SK-N-SH (cell line): Measurements from ENCODE around the gene CDX2. TPM values are rescaled to one million over a fixed set of nuclear protein-coding genes. Genes with fewer than 3 reads are reported as not detected.

Experiments used
- CTCF ChIA-PET: fragments of 300-600, 350-600 bp; formaldehyde crosslinking; extraction: SDS; loops from one replicate; lab custom pipeline; 2021; lab: Yijun Ruan, JAX
- POLR2A ChIA-PET: fragments of 350-600 bp; sonication (Branson Sonifier 250); formaldehyde crosslinking; extraction: SDS; loops from one replicate; lab custom pipeline; 2020; ENCODE audit warnings: antibody characterized with exemption, inconsistent platforms; lab: Yijun Ruan, JAX
- DNase-seq: peaks from one replicate; pipeline ENCODE4 v3.0.0; 2012
- H2AFZ ChIP-seq: fragments of 200-600 bp; sonication (generic); 2 replicates; pipeline ENCODE4 v1.8.1; 2016; ENCODE audit warnings: antibody characterized with exemption, mild to moderate bottlenecking, low read depth
- H3F3A ChIP-seq: fragments of 200-600 bp; sonication (generic); replicated peaks from 2 replicates; pipeline ENCODE3; 2016; ENCODE audit warnings: antibody characterized with exemption, mild to moderate bottlenecking; ENCODE audit not compliant: insufficient read depth
- H3K27ac ChIP-seq, 2 experiments: fragments of 200-500 bp in 1 of 2; fragments of 200-600 bp in 1 of 2; sonication (Bioruptor generic) in 1 of 2; sonication (generic), shearing (Covaris generic) in 1 of 2; 2 replicates each; pipeline versions ENCODE4 v1.5.1 to v1.6.1; 2014 to 2016; ENCODE audit warnings: low read depth in 2 of 2, inconsistent platforms in 1 of 2, low read length in 1 of 2, mild to moderate bottlenecking in 1 of 2, mixed read lengths in 1 of 2
- H3K27me3 ChIP-seq: fragments of 200-600 bp; sonication (generic), shearing (Covaris generic); 2 replicates; pipeline ENCODE4 v1.6.1; 2016; ENCODE audit warnings: mixed run types; ENCODE audit not compliant: insufficient read depth
- H3K36me3 ChIP-seq, 2 experiments: fragments of 200-500 bp in 1 of 2; fragments of 200-600 bp in 1 of 2; sonication (Bioruptor generic) in 1 of 2; sonication (generic) in 1 of 2; replicated peaks in 1 of 2; 2 replicates each; pipeline versions ENCODE3 to v1.5.1; 2014 to 2016; ENCODE audit warnings: low read length in 1 of 2, mild to moderate bottlenecking in 1 of 2; ENCODE audit not compliant: insufficient read depth in 2 of 2, control insufficient read depth in 1 of 2
- H3K4me1 ChIP-seq, 2 experiments: fragments of 200-500 bp in 1 of 2; fragments of 200-600 bp in 1 of 2; sonication (Bioruptor generic) in 1 of 2; sonication (generic), shearing (Covaris generic) in 1 of 2; 2 replicates each; pipeline versions ENCODE4 v1.5.1 to v1.6.1; 2014 to 2016; ENCODE audit warnings: low read depth in 1 of 2, low read length in 1 of 2, mixed run types in 1 of 2; ENCODE audit not compliant: insufficient read depth in 2 of 2, control insufficient read depth in 1 of 2
- H3K4me2 ChIP-seq: fragments of 200-600 bp; sonication (generic), shearing (Covaris generic); 2 replicates; pipeline ENCODE4 v1.6.1; 2017; ENCODE audit warnings: mixed run types
- H3K4me3 ChIP-seq, 2 experiments: fragments of 200-500 bp in 1 of 2; fragments of 200-600 bp in 1 of 2; sonication (Bioruptor generic) in 1 of 2; sonication (generic), shearing (Covaris generic) in 1 of 2; 2 replicates each; pipeline versions ENCODE4 v1.5.1 to v1.8.1; 2014 to 2016; ENCODE audit warnings: low read depth in 2 of 2, inconsistent platforms in 1 of 2, low read length in 1 of 2, mild to moderate bottlenecking in 1 of 2, mixed read lengths in 1 of 2, moderate library complexity in 1 of 2
- H3K79me2 ChIP-seq: fragments of 200-600 bp; sonication (generic); 2 replicates; pipeline ENCODE4 v1.8.1; 2017; ENCODE audit warnings: mild to moderate bottlenecking; ENCODE audit not compliant: insufficient read depth
- H3K9ac ChIP-seq: fragments of 200-600 bp; sonication (generic); 2 replicates; pipeline ENCODE4 v1.6.1; 2017; ENCODE audit warnings: mixed run types
- H3K9me2 ChIP-seq: fragments of 200-600 bp; sonication (generic); 2 replicates; pipeline ENCODE4 v1.6.1; 2017; ENCODE audit warnings: mixed run types
- H3K9me3 ChIP-seq: fragments of 200-600 bp; sonication (generic); 2 replicates; pipeline ENCODE4 v1.6.1; 2017; ENCODE audit warnings: mixed run types, mild to moderate bottlenecking, moderate library complexity
- H4K20me1 ChIP-seq: fragments of 200-600 bp; sonication (generic); 2 replicates; pipeline ENCODE4 v1.6.1; 2017; ENCODE audit warnings: mild to moderate bottlenecking, mixed run types; ENCODE audit not compliant: insufficient read depth
- FOXM1 ChIP-seq: IDR thresholded peaks from 2 replicates; pipeline ENCODE4 v1.4.0; 2012; ENCODE audit warnings: low read depth, mild to moderate bottlenecking
- WGBS: methylation state at CpG from one replicate; pipeline ENCODE4 v1.1.6; 2017; ENCODE audit warnings: low lambda C conversion rate; 5-methylcytosine and 5-hydroxymethylcytosine counted together
- polyA plus RNA-seq, 3 experiments: library from polyadenylated mRNA; depleted of rRNA; stranded (reverse); fragments of >200 nt; gene quantifications; 2 replicates each; pipeline ENCODE4 v1.2.3, GENCODE V29; 2012
- small RNA-seq, 7 experiments: library from RNA; depleted of rRNA; stranded (forward); fragments of <200 nt; gene quantifications; one replicate each; pipeline ENCODE3, GENCODE V24; 2012
- TF ChIP-seq, protein P1 (sequence below): fragments of 200-600 bp; sonication (generic); IDR thresholded peaks from 2 replicates; pipeline ENCODE4 v1.6.1; 2017; ENCODE audit warnings: antibody characterized with exemption, mild to moderate bottlenecking, moderate library complexity
- TF ChIP-seq, protein P2 (sequence below): IDR thresholded peaks from 2 replicates; pipeline ENCODE4 v1.4.0; 2012; ENCODE audit warnings: low read depth, borderline replicate concordance

CDX2 gene
- polyA plus RNA-seq, 1 of the 3 experiments (the other 2 are of a cell fraction), result not detected

DNA sequence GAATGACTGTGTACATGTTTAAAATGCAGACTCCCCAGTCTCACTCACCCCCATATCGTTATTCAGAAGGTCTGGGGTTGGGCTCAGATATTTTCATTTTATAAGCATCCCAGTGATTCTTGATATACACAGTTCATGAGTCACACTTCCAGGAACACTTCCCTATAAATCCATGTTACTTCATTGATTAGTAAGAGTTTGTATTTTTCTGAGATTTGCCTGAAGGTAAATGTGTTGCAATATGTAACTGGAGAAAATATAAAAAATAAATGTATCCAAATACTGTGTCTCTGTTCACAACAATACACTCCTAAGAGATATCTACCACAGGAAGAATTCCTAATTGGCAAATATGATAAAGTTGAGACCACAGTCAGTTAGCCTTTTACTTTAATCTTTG is 56.0 kb downstream of the CDX2 start:
- no peak overlapping the region for H3K4me2 ChIP-seq
- 4% methylated on average over 1 of the region's 1 CpG for WGBS
- no peaks in the 10 kb centered on the region for H3K36me3 ChIP-seq
- POLR2A ChIA-PET, result no interaction called here
- H3K9ac ChIP-seq, result no peak overlapping the region
- no peak overlapping the region for H2AFZ ChIP-seq
- TF ChIP-seq, protein P1, sequence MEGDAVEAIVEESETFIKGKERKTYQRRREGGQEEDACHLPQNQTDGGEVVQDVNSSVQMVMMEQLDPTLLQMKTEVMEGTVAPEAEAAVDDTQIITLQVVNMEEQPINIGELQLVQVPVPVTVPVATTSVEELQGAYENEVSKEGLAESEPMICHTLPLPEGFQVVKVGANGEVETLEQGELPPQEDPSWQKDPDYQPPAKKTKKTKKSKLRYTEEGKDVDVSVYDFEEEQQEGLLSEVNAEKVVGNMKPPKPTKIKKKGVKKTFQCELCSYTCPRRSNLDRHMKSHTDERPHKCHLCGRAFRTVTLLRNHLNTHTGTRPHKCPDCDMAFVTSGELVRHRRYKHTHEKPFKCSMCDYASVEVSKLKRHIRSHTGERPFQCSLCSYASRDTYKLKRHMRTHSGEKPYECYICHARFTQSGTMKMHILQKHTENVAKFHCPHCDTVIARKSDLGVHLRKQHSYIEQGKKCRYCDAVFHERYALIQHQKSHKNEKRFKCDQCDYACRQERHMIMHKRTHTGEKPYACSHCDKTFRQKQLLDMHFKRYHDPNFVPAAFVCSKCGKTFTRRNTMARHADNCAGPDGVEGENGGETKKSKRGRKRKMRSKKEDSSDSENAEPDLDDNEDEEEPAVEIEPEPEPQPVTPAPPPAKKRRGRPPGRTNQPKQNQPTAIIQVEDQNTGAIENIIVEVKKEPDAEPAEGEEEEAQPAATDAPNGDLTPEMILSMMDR, result no peak
- no peak for TF ChIP-seq FOXM1
- H3K9me3 ChIP-seq, result no peaks in the 10 kb centered on the region
- CTCF ChIA-PET, result no interaction called here
- H3K79me2 ChIP-seq, result no peaks in the 10 kb centered on the region
- no peaks in the 10 kb centered on the region for H3F3A ChIP-seq
- H3K27ac ChIP-seq, result no peak overlapping the region
- H3K9me2 ChIP-seq, result no peaks in the 10 kb centered on the region
- H3K27me3 ChIP-seq, result peaks cover 51% of the 10 kb centered on the region
- no peak overlapping the region for H3K4me3 ChIP-seq
- no peak for DNase-seq
- no peaks in the 10 kb centered on the region for H3K4me1 ChIP-seq
- H4K20me1 ChIP-seq, result no peaks in the 10 kb centered on the region

DNA sequence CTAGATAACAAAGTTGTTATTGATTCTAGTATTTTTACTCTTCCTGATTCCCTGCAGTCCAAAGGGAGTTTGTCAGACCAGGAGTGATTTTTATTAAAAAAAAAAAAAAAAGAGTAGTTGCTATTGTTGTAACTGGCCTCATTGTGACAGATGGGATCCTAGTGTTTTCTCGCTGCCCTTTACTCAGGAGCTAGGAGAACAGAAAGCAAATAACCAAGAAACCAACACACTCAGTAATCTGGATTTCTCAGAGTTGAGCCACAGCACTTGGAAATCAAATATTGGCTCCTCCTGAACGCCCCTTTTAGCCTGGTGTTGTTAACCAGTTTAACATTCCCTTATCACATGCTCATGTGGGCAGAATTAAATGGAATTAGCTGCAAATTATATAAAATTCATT is 57.6 kb downstream of the CDX2 start:
- Histone ChIP-seq H3K27ac (no peak overlapping the region), H2AFZ (no peak overlapping the region), H3K9me2 (no peaks in the 10 kb centered on the region), H3K4me3 (no peak overlapping the region), H3K79me2 (no peaks in the 10 kb centered on the region), H3F3A (no peaks in the 10 kb centered on the region), H3K27me3 (peaks cover 47% of the 10 kb centered on the region), H3K36me3 (no peaks in the 10 kb centered on the region), H3K4me1 (no peaks in the 10 kb centered on the region), H3K9ac (no peak overlapping the region), H3K9me3 (no peaks in the 10 kb centered on the region), H4K20me1 (no peaks in the 10 kb centered on the region), H3K4me2 (no peak overlapping the region)
- ChIA-PET CTCF (no interaction called here), POLR2A (no interaction called here)
- WGBS, result 2% methylated on average over 2 of the region's 2 CpGs
- no peak for DNase-seq
- TF ChIP-seq, protein P2, sequence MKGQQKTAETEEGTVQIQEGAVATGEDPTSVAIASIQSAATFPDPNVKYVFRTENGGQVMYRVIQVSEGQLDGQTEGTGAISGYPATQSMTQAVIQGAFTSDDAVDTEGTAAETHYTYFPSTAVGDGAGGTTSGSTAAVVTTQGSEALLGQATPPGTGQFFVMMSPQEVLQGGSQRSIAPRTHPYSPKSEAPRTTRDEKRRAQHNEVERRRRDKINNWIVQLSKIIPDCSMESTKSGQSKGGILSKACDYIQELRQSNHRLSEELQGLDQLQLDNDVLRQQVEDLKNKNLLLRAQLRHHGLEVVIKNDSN, result no peak
- TF ChIP-seq, protein P1, result no peak

Small RNAs within 50 kb of the gene (small RNA-seq; reads per million reads assigned to genes)
- gene ATP5F1EP2, result 0 to 0.52 (median 0) reads per million in 7 experiments
- 0 to 0.21 (median 0) reads per million in 7 experiments for gene RN7SL272P

Other genes with a start within 250 kb of the CDX2 start
- not detected in 2 replicates for gene GSX1, start 176.8 kb downstream of the CDX2 start, polyA plus RNA-seq (2012; rRNA removed)
- not detected in 2 replicates for gene PDX1, start 49.3 kb downstream of the CDX2 start, polyA plus RNA-seq (2012; rRNA removed)
- gene URAD, start 19.4 kb upstream of the CDX2 start, polyA plus RNA-seq (2012; rRNA removed), result not detected in 2 replicates
- not detected in 2 replicates for gene FLT3, start 131.3 kb upstream of the CDX2 start, polyA plus RNA-seq (2012; rRNA removed)
- 6.4 and 7.9 TPM in 2 replicates for gene PAN3, start 169.2 kb upstream of the CDX2 start, polyA plus RNA-seq (2012; rRNA removed)